ENCODE results near the gene TPRN. TPM values are rescaled to one million over a fixed set of nuclear protein-coding genes. Genes with fewer than 3 reads are reported as not detected.

TPRN gene
- total RNA-seq, 1 donor from 2014 or later, result 20.7 TPM

DNA sequence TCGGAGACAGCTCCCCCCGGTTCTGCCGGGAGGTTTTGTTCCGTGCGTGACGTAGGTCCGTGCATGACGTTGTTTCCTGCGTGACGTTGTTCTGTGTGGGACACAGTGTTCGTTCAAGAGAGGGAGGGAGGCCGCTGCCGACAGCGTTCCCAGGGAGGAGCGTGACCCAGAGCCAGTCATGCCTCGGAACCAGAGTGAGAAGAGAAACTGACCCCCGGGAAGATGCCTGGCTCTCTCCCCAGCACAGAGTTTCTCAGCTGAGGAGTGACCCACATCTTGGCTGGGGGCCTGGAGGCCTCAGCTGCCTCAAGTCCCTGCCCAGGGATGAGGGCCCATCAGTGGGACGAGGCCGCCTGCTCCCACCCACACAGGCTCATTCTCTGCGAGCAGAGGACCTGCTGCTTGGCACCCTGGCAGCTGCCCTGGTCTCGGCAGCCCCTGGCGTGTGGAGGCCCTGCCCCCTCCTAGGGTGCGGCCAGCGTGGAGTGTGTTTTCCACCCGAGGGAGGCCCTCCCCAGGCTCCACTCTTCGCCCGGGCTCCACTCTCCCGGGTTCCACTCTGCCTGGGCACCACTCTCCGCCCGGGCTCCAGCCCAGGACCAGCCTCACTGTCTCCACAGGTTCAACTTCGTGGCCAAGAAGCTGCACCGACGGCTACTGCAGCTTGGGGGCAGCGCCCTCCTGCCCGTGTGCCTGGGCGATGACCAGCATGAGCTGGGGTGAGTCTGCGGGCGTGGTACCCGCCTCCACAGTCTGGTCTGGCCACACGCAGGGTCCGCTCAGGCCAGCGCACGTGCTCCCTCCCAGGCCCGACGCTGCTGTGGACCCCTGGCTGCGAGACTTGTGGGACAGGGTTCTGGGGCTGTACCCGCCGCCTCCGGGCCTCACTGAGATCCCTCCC, 12.9 kb upstream of the TPRN start:
- Mint-ChIP-seq H3K27ac (no peak overlapping the region), H3K4me3 (ENCODE audit: low read depth) (no peak overlapping the region), H3K36me3 (ENCODE audit: insufficient read depth) (peaks cover 3% of the 10 kb centered on the region), H3K9me3 (ENCODE audit: low read depth) (no peaks in the 10 kb centered on the region), H3K4me1 (ENCODE audit: low read depth) (peaks cover 2% of the 10 kb centered on the region), H3K27me3 (no peaks in the 10 kb centered on the region)
- TF ChIP-seq, protein P1, sequence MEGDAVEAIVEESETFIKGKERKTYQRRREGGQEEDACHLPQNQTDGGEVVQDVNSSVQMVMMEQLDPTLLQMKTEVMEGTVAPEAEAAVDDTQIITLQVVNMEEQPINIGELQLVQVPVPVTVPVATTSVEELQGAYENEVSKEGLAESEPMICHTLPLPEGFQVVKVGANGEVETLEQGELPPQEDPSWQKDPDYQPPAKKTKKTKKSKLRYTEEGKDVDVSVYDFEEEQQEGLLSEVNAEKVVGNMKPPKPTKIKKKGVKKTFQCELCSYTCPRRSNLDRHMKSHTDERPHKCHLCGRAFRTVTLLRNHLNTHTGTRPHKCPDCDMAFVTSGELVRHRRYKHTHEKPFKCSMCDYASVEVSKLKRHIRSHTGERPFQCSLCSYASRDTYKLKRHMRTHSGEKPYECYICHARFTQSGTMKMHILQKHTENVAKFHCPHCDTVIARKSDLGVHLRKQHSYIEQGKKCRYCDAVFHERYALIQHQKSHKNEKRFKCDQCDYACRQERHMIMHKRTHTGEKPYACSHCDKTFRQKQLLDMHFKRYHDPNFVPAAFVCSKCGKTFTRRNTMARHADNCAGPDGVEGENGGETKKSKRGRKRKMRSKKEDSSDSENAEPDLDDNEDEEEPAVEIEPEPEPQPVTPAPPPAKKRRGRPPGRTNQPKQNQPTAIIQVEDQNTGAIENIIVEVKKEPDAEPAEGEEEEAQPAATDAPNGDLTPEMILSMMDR (IDR thresholded peaks at IDR 0.05; ENCODE audit: unreplicated experiment), result no peak
- no peak for DNase-seq (ENCODE audit: low spot score, unreplicated experiment)

DNA sequence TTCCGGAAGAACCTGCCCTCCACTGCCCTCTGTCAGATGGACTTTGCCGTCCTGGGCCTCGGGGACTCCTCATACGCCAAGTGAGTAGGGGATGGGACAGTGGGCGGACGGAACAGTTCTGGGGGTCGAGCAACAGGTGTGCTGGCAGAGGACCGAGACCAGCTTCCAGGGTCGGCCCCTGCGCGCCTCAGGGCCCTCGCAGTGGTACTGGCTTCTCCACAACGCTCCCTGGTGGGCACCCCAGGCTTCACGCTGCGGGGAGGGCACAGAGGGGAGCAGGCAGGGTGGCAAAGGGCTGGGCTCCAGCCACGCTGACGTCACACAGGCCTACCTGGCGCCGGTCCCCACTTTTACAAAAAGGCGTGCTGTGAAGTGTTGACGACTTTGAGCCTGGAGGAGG, 12.0 kb upstream of the TPRN start:
- TF ChIP-seq, protein P1 (IDR thresholded peaks at IDR 0.05; ENCODE audit: unreplicated experiment), result no peak
- Mint-ChIP-seq H3K4me3 (ENCODE audit: low read depth) (no peak overlapping the region), H3K9me3 (ENCODE audit: low read depth) (no peaks in the 10 kb centered on the region), H3K27ac (no peak overlapping the region), H3K4me1 (ENCODE audit: low read depth) (peaks cover 1% of the 10 kb centered on the region), H3K36me3 (ENCODE audit: insufficient read depth) (peaks cover 4% of the 10 kb centered on the region), H3K27me3 (no peaks in the 10 kb centered on the region)
- no peak for DNase-seq (ENCODE audit: low spot score, unreplicated experiment)

DNA sequence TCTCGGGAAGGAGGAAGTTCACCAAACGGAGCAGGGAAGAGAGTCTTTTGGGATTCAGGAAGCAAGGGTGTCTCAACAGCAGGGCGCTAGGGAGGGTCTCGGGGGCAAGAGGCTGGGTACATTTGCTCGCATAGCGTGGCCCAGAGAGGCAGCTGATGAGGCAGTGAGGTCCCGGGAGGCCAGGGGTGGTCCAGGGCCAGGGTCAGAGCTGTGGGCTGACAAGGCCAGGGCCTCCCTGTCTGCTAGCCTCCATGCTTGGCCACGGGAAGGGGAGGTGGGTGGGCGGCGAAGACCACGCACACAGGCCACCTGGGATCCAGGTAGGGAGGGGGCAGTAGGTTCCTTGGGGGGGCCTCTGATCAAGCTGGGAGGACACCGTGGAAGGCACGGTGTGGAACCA, 11.0 kb upstream of the TPRN start:
- Mint-ChIP-seq H3K4me1 (ENCODE audit: low read depth) (peaks cover under 1% of the 10 kb centered on the region), H3K27me3 (no peaks in the 10 kb centered on the region), H3K27ac (no peak overlapping the region), H3K4me3 (ENCODE audit: low read depth) (no peak overlapping the region), H3K36me3 (ENCODE audit: insufficient read depth) (peaks cover 6% of the 10 kb centered on the region), H3K9me3 (ENCODE audit: low read depth) (no peaks in the 10 kb centered on the region)
- DNase-seq (ENCODE audit: low spot score, unreplicated experiment), result no peak
- TF ChIP-seq, protein P1 (IDR thresholded peaks at IDR 0.05; ENCODE audit: unreplicated experiment), result no peak

DNA sequence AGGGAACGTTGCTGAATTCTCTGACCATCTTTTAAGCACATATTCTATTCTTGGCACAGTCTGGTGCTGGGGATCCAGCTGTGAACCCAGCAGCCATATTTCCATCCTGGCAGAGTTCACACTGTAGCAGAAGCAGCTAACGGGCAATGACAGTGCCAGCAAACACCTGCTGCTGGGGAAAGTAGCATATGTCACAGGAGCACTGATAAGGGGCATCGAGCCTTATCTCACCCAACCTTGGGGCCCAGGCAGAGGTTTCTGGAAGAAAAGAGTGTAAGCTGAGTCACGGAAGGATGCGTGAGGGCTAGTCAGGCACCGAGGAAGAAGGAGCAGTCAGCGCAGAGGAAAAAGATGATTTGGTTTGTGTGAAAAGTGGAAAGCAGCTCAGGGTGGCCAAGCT, 6.1 kb upstream of the TPRN start:
- H3K36me3 Mint-ChIP-seq (ENCODE audit: insufficient read depth), result peaks cover 5% of the 10 kb centered on the region
- peak overlapping the region; percentile 93 for H3K4me3 Mint-ChIP-seq (ENCODE audit: low read depth)
- H3K4me1 Mint-ChIP-seq (ENCODE audit: low read depth), result peaks cover 21% of the 10 kb centered on the region
- no peaks in the 10 kb centered on the region for H3K9me3 Mint-ChIP-seq (ENCODE audit: low read depth)
- no peaks in the 10 kb centered on the region for H3K27me3 Mint-ChIP-seq
- TF ChIP-seq, protein P1 (IDR thresholded peaks at IDR 0.05; ENCODE audit: unreplicated experiment), result no peak
- no peak for DNase-seq (ENCODE audit: low spot score, unreplicated experiment)
- peak overlapping the region; percentile 92 for H3K27ac Mint-ChIP-seq

DNA sequence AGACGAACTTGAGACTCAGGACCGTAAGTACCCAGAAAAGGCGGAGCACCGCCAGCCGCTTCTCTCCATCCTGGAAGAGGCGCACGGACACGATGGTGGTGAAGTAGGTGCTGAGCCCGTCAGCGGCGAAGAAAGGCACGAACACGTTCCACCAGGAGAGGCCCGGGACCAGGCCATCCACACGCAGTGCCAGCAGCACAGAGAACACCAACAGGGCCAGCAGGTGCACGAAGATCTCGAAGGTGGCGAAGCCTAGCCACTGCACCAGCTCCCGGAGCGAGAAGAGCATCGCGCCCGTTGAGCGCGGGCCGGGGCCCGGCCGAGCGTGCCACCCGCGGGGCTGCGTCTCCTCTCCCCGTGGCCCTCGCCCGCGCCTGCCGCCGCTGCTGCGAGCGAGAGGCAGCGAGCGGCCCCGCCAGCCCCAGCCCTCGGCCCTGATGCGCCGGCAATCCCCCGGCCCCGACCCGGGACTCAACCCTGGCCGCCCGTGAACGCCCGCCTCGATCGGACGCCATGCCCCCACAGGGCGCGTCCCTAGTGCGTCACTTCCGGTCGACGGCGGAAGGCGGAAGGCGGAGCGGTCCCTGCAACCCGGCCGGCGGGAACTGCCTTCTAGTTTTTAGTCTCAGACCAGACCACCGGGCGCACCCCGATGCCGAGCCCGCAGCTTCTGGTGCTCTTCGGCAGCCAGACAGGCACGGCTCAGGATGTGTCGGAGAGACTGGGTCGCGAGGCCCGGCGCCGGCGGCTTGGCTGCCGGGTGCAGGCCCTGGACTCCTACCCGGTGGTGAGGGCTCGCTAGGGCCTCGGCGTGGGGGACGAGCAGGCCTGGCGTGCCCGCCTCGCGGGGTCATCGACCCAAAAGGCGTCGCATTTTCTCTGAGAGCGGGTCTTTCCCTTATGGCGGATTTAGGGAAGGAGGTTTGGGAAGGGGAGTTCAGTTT, 4.9 kb upstream of the TPRN start, which contains the start of the genes NDOR1 and TMEM203:
TSS of gene NDOR1 (plus strand) at position 575 of the 944 bp plus-strand sequence. CDS start at position 653, 78 bp downstream.
TSS of gene TMEM203 (minus strand) at position 523 of the 944 bp plus-strand sequence. CDS start at position 289, 234 bp downstream.
- no peaks in the 10 kb centered on the region for H3K9me3 Mint-ChIP-seq (ENCODE audit: low read depth)
- peaks cover 25% of the 10 kb centered on the region for H3K4me1 Mint-ChIP-seq (ENCODE audit: low read depth)

More for the DNA sequence above, 4.9 kb upstream of the TPRN start, which contains the start of the genes NDOR1 and TMEM203:
- peak within 1 kb of the TSS; percentile 93 for H3K4me3 Mint-ChIP-seq (ENCODE audit: low read depth)
- DNase-seq (ENCODE audit: low spot score, unreplicated experiment), result peak; percentile 88
- TF ChIP-seq, protein P1 (IDR thresholded peaks at IDR 0.05; ENCODE audit: unreplicated experiment), result no peak
- peaks cover 3% of the 10 kb centered on the region for H3K36me3 Mint-ChIP-seq (ENCODE audit: insufficient read depth)
- peak within 1 kb of the TSS; percentile 93 for H3K27ac Mint-ChIP-seq
- H3K27me3 Mint-ChIP-seq, result no peaks in the 10 kb centered on the region

All from progenitor cell of endocrine pancreas (in vitro differentiated cells).